Muscle of leg (tissue), 11 donors: Measurements from ENCODE around the gene OR9A2. TPM values are rescaled to one million over a fixed set of nuclear protein-coding genes. Genes with fewer than 3 reads are reported as not detected.
A peak's percentile ranks its signal among the peaks of the same experiment; 100 is the strongest.

Source experiments
- DNase-seq: peaks from one replicate; pipeline ENCODE4 v3.0.0; 2013
- H3K27ac ChIP-seq: one replicate; pipeline ENCODE4 v1.5.1; 2013; ENCODE audit warnings: mild to moderate bottlenecking, low read length, control low read depth
- H3K27me3 ChIP-seq: one replicate; pipeline ENCODE4 v1.6.1; 2013; ENCODE audit warnings: low read length; ENCODE audit not compliant: control insufficient read depth, insufficient read depth
- H3K36me3 ChIP-seq: one replicate; pipeline ENCODE4 v1.6.1; 2013; ENCODE audit warnings: low read length; ENCODE audit not compliant: control insufficient read depth, insufficient read depth
- H3K4me1 ChIP-seq: one replicate; pipeline ENCODE4 v1.6.1; 2013; ENCODE audit warnings: low read length; ENCODE audit not compliant: control insufficient read depth, insufficient read depth
- H3K4me3 ChIP-seq: one replicate; pipeline ENCODE4 v1.5.1; 2013; ENCODE audit warnings: low read length, control low read depth
- H3K9me3 ChIP-seq: replicated peaks from 2 replicates; pipeline ENCODE4 v1.6.1; 2013; ENCODE audit warnings: low read depth, low read length; ENCODE audit not compliant: control insufficient read depth
- WGBS: methylation state at CpG from one replicate; pipeline ENCODE4 v1.1.5; 2013; ENCODE audit warnings: missing lambda C conversion rate; ENCODE audit not compliant: insufficient coverage; 5-methylcytosine and 5-hydroxymethylcytosine counted together
- polyA plus RNA-seq, 8 donors: library from polyadenylated mRNA; unstranded; fragments of 120-200 nt; gene quantifications; one replicate each; pipeline versions ENCODE4 v1.2.1 to v1.2.3, GENCODE V29; 2013; ENCODE audit warnings: inconsistent platforms in 1 of 8, low replicate concordance in 1 of 8; ENCODE audit not compliant: insufficient read length in 8 of 8, insufficient read depth in 1 of 8
- total RNA-seq: library from RNA; stranded (reverse); fragments of 120-200 nt; gene quantifications from one replicate; pipeline ENCODE4 v1.2.4, GENCODE V29; 2013

OR9A2 gene
- total and polyA plus RNA-seq, 9 donors, result 0.18 TPM; not detected in 8

DNA sequence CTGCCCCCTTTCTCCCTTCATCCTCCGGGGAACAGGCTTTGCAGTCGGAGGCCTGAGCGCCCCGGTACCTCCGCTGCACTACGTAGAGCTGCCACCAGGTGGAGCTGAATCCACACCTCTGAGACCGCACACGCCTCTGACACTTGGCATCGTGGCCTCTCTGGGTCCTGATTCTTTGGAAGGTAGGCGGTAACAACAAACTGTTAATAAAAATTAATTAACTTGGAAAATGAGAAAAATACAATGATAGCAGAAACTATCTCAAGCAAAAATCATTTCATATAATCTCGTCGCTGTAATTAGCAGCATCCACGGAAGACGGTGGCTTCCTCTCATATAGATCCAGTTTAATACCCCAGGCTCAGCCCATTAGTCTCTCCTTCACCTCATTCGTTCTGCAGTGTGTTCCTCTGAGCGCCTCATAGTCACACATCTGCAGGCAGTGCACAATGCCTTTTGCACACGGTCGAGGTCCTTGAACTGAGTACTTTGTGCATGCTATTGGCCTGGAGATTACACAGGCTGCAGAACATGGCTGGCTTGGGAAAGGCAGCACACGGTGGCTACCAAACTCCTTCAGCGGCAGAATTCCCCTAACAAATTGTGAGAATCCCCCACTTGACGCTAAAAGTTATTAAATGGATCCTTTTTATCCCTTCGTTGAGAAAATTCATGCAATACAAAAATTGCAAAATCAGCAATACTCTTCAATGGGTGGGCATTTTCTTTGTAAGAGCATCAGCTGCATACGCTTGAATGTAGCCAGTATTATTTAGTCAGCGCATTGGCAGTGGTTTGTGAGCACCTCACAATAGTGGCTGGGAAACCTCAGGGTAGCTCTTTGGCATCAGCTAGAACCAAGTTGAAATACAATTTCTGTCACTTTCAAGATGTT, 18.7 kb downstream of the OR9A2 start:
- Histone ChIP-seq H3K9me3 (no peaks in the 10 kb centered on the region), H3K27ac (no peak overlapping the region), H3K4me3 (no peak overlapping the region), H3K4me1 (peaks cover 4% of the 10 kb centered on the region), H3K27me3 (no peaks in the 10 kb centered on the region), H3K36me3 (no peaks in the 10 kb centered on the region)
- DNase-seq, result peak; percentile 75
- WGBS, result 37% methylated on average over 14 of the region's 24 CpGs

- DNase-seq, result no peak
- Histone ChIP-seq H3K27me3 (no peaks in the 10 kb centered on the region), H3K4me1 (no peaks in the 10 kb centered on the region), H3K36me3 (no peaks in the 10 kb centered on the region), H3K9me3 (no peaks in the 10 kb centered on the region), H3K4me3 (no peak overlapping the region), H3K27ac (no peak overlapping the region)
- WGBS, result no CpG with 5 or more reads among the region's 6 CpGs
Observed at GRCh38 chr7:143005632-143006260, 21.2 kb downstream of the OR9A2 start.

DNA sequence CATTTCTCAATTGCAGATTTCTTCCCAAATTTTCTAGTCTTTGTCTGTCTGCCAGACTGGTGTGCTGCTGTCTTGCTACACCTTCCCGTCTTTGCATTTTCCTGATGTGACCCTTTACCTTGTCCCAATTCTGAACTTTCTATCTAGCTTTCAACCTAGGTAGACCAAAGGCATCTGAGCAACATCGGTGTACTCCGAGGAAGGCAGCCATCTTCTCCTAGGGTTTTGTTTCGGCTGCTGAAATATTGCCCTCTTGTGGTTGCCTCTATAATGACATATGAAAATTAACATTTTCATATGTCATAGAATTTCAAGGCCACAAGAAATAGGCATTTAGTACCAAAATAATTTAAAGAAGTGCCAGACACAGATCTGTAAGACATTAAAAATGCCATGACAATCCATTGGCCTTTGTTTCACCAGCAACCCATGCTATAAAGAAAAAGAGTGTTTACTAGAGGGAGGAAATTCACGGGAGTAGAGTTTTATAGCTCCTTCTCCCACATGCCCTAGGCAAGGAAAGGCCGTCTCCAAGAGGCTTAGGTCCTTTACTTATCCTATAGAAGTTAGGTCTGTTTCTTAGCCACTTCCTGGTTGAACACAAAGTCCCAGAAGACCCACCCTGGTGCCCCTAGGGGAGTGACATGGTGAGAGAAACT, 23.4 kb downstream of the OR9A2 start:
- Histone ChIP-seq H3K27ac (no peak overlapping the region), H3K36me3 (no peaks in the 10 kb centered on the region), H3K9me3 (no peaks in the 10 kb centered on the region), H3K4me1 (no peaks in the 10 kb centered on the region), H3K4me3 (no peak overlapping the region), H3K27me3 (no peaks in the 10 kb centered on the region)
- WGBS, result 60% methylated on average over 1 of the region's 6 CpGs
- DNase-seq, result peak; percentile 43

DNA sequence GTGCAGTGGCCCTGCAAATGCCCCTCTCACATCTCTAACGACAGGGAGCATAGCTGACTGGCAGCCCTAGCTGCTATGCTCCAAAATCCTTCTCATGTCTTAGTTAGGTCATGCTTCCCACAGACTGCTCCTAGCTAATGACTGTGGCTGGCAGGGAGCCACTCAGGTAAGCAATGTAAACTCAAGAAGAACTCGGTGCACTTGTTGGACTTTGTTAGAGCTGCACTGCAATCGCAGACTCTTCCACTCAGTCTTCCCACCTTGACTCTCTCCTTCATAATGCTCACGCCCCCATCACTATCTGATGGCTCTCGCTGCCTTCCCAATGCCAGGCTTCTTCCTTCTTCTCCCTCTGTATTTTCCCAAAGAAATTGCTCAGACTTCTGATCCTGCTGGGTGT, 24.0 kb downstream of the OR9A2 start:
- H3K27me3 ChIP-seq, result no peaks in the 10 kb centered on the region
- no peaks in the 10 kb centered on the region for H3K4me1 ChIP-seq
- no peaks in the 10 kb centered on the region for H3K9me3 ChIP-seq
- H3K36me3 ChIP-seq, result no peaks in the 10 kb centered on the region
- no peak for DNase-seq
- H3K4me3 ChIP-seq, result no peak overlapping the region
- 87% methylated on average over 5 of the region's 5 CpGs for WGBS
- H3K27ac ChIP-seq, result no peak overlapping the region

DNA sequence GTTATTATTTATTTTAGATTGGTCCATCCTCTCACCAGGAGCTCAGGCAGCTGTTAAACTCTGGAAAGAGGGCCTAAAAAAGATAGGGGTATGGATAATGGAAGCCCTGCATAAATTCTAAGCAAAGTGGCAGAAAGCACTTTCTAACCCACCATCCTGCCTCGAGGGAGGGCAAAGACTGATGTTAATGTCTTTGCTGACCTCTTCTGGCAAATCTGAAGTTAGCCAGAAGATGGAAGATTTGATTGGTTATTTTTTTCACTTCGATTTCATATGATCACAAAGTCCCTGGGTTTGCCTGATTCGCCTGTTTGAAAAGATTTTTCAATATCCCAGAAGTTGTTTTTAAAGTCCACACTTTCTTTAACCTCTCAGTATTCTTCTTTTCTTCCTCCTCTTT, 24.8 kb downstream of the OR9A2 start:
- no peak overlapping the region for H3K27ac ChIP-seq
- H3K36me3 ChIP-seq, result no peaks in the 10 kb centered on the region
- H3K27me3 ChIP-seq, result no peaks in the 10 kb centered on the region
- DNase-seq, result no peak
- no CpG with 5 or more reads among the region's 3 CpGs for WGBS
- H3K4me1 ChIP-seq, result no peaks in the 10 kb centered on the region
- no peaks in the 10 kb centered on the region for H3K9me3 ChIP-seq
- H3K4me3 ChIP-seq, result no peak overlapping the region

DNA sequence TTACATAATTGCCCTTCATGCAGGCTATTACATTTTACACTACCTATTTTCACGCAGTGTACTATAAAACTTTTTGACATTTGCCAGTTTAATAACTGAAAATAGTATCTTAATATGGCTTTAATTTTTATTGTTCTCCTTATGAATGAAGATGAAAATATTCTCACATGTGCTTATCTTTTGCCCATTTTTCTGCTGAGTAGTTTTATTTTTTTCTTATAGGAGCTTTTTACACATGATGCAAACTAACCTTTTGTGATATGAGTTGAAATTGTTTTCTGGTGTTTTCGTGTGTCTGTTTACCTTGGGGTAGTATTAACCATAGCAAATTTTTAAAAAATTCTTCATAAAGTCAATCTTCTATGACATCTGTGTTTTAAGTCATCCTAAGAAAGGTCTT, 26.3 kb downstream of the OR9A2 start:
- H3K4me3 ChIP-seq, result no peak overlapping the region
- H3K36me3 ChIP-seq, result no peaks in the 10 kb centered on the region
- H3K4me1 ChIP-seq, result no peaks in the 10 kb centered on the region
- no peak overlapping the region for H3K27ac ChIP-seq
- H3K27me3 ChIP-seq, result no peaks in the 10 kb centered on the region
- DNase-seq, result no peak
- WGBS, result no CpG with 5 or more reads among the region's 2 CpGs
- H3K9me3 ChIP-seq, result no peaks in the 10 kb centered on the region

DNA sequence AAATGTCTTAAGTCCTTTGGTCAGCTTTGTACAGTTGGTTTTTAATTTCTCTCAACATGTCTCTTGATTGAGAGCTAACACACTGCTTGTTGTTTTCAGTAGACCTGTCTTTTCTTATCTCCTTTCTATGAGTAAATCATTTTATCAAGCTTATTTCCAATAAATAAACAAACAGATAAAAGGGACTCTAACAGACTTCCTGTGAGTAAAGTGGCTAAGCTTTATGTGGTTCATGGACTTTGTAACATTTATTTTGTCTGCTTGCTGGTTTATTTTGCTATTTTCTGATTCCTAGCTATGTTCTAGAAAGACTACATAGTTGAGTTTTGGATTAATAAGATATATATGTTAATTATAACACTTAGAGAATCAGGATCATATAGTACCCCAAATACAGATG, 27.1 kb downstream of the OR9A2 start:
- no peaks in the 10 kb centered on the region for H3K4me1 ChIP-seq
- H3K4me3 ChIP-seq, result no peak overlapping the region
- no peaks in the 10 kb centered on the region for H3K9me3 ChIP-seq
- no peaks in the 10 kb centered on the region for H3K27me3 ChIP-seq
- no peaks in the 10 kb centered on the region for H3K36me3 ChIP-seq
- no peak overlapping the region for H3K27ac ChIP-seq
- DNase-seq, result no peak

GRCh38 chr7:142998966-142999365, 28.0 kb downstream of the OR9A2 start:
- Histone ChIP-seq H3K27me3 (no peaks in the 10 kb centered on the region), H3K27ac (no peak overlapping the region), H3K4me1 (no peaks in the 10 kb centered on the region), H3K4me3 (no peak overlapping the region), H3K36me3 (no peaks in the 10 kb centered on the region), H3K9me3 (no peaks in the 10 kb centered on the region)
- WGBS, result no CpG with 5 or more reads among the region's 6 CpGs
- DNase-seq, result no peak

DNA sequence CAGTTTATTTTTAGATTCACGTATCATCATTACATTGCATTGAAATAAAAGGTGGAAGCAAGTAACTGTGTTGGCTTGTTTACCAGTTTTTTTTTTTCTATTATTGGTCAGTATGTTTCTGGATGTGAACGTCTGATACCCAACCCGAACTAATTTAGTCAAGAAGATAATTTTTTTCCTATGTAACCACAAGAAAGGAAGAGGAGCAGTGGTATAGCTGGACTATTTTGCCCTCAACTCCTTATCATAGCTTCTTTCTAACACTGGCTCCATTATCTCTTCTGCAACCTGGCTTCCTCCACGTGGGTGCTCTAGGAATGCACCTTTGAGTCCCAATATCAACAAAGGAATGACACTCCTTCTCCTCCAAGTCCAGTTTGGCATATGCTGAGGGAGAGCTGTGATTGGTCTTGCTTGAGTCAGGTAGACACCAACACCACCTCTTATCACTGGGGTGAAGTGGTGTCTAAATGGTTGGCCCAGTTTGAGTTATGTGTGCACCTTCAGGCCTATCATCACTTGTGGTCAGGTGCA, 29.4 kb downstream of the OR9A2 start:
- Histone ChIP-seq H3K9me3 (no peaks in the 10 kb centered on the region), H3K27ac (no peak overlapping the region), H3K4me1 (no peaks in the 10 kb centered on the region), H3K4me3 (no peak overlapping the region), H3K36me3 (no peaks in the 10 kb centered on the region), H3K27me3 (no peaks in the 10 kb centered on the region)
- no CpG with 5 or more reads among the region's 4 CpGs for WGBS
- no peak for DNase-seq

DNA sequence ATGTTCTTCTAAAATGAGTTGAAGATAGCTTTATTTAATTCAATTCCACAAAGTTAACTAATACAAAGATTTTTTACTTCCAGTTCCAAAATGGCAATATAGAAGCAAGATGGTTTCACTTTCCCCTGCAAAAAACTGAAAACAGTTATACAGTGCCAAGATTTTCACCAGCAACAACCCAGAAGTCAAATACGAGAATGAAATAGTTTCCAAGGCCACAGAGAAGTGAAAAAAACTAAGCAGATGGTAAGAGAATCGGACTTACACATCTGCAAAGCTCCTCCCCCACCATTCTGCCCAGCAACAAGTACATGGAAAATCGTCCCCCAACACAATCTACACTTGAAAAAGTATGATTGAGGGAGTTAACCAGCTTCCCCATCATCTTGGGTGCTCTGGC, 34.5 kb downstream of the OR9A2 start:
- Histone ChIP-seq H3K4me1 (no peaks in the 10 kb centered on the region), H3K36me3 (no peaks in the 10 kb centered on the region), H3K9me3 (no peaks in the 10 kb centered on the region), H3K27ac (no peak overlapping the region), H3K27me3 (no peaks in the 10 kb centered on the region), H3K4me3 (no peak overlapping the region)
- no CpG with 5 or more reads among the region's 3 CpGs for WGBS
- peak; percentile 15 for DNase-seq
